T-helper 2 cell (primary cell): ENCODE results near the gene ZNF3.

Experiments used
- DNase-seq, 5 experiments: peaks; one replicate each; pipeline versions ENCODE4 v3.0.0 to v3.0.0-alpha.2; 2012 to 2022

ZNF3 gene

DNA sequence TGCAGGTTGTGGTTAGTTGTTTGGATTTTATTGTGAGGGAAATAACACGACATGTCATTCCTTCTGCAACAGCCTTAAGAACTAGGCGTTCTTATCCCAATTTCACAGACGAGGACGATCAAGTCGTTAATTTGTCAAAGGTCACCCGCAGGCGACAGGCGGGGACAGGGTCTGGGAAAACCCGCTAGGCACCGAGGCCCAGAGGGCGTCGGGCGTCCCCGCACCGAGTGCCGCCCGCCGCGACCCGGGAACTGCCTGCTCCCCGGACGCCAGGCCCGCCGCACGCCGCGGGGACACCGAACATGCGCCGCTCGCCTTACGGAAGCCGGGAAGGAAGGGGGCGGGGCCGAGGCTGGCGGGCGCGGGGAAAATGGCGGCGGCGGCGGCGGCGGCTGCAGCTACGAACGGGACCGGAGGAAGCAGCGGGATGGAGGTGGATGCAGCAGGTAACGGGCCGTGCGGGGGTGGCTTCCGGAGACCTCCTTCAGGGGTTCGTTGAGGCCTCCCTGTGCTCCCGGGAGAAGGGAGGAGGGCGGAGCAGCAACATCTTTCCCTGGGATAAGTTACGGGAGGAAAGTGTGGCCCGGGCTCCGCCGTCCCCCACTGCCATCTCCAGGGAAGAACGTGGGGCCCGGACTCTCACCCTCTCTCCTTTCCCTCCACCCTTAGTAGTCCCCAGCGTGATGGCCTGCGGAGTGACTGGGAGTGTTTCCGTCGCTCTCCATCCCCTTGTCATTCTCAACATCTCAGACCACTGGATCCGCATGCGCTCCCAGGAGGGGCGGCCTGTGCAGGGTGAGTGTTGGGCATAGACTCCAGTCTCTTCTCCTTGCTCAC is 7.3 kb upstream of the ZNF3 start, which contains the start of gene COPS6:
Gene COPS6 (plus strand): TSS at position 349 of the 837 bp plus-strand sequence. CDS start 22 bp downstream, at position 371.
- peak; percentile 81 to 89 (median 82) for DNase-seq

DNA sequence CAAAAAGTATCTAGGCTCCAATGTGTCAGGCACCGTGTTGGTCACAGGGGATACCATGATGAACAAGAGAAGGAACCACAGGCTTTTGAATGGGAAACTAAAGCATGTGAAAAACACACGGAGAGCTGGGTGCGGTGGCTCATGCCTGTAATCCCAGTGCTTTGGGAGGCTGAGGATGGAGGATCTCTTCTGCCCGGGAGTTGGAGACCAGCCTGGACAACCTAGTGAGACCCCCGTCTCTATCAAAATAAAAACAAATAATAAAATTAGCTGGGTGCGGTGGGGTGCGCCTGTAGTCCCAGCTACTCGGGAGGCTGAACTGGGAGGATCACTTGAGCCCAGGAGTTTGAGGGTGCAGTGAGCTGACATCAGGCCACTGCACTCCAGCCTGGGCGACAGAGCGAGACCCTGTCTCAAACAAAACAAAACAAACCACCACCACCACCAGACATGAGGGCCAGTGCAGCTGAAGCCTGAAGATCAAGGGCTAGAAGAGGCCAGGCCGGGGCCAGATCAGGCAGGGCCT is 6.6 kb upstream of the ZNF3 start:
- DNase-seq = no peak

DNA sequence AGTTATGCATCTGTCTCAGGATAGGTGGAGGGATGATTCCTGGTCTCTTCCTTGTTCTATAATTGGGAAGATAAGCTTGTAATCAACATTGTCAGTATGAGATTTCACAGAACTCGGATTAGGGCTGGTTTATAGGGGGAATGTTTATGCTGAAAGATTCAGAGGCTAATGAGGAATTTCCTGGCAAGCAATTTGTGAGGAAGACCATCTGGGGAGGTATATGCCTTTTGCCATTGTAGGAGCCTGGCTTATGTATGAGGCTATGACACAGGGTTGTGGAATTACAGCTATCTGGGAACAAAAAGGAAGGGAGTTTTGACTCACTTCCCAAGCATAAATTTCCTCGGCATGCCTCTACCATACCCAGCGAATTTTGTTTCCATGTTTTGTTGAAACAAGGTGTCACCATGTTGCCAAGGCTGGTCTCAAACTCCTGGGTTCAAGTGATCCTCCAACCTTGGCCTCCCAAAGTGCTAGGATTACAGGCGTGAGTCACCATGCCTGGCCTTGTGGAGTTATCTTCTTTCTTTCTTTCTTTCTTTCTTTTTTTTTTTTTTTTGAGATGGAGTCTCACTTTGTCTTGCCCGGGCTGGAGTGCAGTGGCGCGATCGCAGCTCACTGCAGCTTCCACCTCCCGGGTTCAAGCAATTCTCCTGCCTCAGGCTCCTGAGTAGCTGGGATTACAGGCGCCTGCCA is 5.7 kb upstream of the ZNF3 start:
- DNase-seq = no peak

DNA sequence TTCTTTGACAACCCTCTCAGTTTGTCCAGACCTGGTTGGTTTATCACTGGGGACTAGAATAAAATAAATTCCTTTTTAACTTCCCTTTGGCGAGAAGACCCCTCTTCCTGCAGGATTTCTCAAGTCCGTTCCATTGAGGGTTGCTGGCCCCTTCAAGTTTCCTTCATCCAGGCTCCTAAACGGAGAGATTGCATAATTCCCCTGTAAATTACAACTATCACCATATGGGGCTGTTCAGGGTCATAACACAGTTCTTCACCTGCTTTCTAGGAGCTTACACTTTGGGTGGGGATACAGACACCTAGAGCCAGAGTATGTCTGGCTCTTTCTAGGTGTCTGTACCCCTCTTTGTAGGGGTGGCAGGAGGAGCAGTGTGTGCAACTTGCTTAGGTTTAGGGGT is 4.0 kb upstream of the ZNF3 start:
- no peak for DNase-seq

DNA sequence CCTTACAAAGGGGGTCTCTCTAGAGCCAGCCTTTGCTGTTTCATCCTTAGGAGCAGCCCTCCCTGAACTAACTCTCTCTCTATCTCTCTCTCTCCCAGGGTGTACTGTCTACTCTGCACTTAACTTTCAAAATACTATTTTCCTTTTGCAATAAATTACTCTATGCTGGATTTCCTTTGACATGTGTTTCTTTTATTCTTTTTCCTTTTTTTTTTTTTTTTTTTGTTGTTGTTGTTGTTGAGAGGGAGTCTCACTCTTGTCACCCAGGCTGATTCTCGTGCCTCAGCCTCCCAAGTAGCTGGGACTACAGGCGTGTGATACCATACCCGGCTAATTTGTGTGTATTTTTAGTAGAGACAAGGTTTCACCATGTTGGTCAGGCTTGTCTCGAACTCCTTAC is 1.5 kb upstream of the ZNF3 start:
- DNase-seq = no peak

DNA sequence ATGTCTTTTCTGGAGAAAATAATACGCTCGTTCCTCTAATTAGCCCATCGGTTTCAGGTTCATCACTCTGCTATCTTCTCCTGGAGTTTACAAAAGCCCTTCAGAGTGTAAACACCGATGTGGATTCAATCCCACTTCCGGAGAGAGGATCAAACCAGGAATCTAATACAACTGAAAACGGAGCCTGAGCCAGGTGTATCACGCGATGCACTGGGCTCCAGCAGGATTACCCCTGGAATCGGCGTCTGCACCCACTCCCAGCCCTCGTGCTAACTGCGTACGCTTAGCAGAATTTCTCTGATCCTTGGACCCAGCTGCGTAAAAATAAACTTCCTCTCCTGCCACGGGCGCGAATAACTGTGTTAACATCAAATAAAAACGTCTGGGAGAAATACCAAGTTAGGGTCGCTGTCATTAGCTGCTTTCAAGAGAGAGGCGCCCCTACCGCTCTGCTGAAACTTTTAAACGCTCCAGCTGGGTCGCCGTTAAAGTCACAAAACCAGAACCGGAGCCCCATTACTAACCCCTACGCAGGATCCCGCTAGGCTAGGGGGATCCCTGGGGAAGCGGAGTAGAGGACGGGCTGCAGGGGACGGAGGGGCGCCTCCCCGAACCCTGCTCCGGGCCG is 502 bp downstream of the ZNF3 start:
- no peak for DNase-seq

DNA sequence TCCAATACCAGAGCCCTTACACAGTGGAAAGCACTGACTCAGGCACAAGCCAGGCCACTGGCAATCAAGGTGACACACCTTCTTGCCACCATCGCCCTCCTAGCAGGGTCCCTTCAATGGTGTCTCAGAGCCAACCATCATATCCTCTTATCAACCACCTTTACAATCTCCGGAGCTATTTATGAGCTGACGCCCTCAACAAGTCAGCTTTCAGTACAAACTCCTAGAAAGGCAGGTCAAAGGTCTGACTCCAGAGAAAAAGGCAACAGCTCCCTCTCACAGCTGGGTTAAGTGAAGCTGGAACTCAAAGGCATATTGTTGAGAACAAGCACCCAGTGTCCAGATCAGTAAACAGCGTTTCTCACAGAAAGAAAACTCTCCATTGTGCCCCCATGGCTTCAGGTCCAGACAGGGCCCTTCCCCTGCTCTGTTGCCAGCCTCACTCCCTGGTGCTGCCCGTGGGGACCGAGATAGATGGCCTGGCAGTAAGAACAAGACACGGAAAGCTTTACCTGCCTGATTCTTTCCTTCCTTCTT is 2.4 kb downstream of the ZNF3 start:
- no peak for DNase-seq

DNA sequence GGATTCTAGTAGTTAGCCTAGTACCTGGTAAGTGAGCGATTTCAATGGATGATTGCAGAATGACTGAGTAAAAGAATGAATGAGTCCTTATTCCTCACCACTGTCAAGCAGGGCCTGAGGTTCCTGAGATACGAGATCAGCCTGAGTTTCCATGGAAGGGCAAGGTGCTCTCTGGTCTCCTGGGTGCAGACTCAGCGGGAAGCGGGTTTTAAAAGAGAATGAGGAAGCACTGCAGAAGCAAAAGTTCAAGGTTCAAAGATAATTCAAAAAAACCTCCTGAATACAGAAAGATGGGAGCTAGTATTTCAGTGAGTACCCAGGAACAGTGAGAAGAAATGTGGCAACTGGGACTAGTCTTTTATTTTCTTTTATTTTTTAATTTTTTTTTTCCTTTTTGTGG is 4.3 kb downstream of the ZNF3 start:
- DNase-seq = no peak

DNA sequence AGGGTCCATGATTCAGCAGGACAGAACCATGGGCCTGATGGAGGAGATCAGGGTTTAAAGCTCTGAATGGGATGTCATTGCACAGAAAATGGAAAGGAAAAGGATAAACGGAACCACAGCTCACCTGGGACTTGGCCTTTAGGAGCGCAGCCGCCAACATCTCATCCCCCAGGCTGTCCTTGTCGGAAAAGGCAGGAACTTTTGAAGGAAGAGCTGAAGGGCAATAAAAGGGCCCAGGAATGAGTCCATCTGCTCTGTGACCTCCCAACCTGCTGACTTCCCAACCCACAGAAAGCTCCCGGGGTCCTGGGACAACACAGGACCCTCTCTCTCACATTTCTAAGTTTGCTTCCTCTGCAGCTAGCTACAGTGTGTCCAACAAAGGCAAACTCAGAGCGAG is 6.1 kb downstream of the ZNF3 start:
- no peak for DNase-seq

DNA sequence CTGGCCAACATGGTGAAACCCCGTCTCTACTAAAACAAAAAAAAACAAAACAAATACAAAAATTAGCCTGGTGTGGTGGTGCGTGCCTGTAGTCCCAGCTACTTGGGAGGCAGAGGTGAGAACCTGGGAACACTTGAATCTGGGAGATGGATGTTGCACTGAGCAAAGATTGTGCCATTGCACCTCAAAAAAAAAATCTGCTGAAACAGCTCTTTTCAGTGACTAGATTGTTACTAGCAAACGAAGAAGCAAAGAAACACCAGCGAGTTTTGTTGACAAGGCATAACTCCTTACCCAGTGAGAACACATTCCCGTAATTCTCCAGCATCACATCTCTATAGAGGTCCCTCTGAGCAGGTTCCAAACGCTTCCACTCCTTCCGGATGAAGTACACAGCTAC is 6.7 kb downstream of the ZNF3 start:
- DNase-seq = no peak

DNA sequence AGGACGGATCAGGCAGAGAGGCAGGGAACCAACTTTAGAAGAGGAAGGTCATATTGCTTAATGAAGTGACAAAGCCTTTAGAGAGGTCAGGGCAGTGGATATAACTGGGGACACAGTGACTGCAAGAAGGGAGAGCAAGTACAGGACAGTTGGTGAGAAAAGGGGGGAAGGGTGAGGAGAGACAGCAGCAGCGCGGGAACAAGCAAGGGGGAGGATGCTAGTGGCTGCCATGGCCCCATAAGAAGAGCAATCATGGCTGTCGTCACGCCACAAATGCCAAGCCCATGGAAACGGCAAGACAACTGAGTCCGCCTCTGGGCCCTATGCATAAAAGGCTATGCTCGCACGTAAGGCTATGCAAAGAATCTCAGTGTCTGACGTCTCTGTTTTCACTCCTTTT is 9.1 kb downstream of the ZNF3 start:
- DNase-seq = no peak

DNA sequence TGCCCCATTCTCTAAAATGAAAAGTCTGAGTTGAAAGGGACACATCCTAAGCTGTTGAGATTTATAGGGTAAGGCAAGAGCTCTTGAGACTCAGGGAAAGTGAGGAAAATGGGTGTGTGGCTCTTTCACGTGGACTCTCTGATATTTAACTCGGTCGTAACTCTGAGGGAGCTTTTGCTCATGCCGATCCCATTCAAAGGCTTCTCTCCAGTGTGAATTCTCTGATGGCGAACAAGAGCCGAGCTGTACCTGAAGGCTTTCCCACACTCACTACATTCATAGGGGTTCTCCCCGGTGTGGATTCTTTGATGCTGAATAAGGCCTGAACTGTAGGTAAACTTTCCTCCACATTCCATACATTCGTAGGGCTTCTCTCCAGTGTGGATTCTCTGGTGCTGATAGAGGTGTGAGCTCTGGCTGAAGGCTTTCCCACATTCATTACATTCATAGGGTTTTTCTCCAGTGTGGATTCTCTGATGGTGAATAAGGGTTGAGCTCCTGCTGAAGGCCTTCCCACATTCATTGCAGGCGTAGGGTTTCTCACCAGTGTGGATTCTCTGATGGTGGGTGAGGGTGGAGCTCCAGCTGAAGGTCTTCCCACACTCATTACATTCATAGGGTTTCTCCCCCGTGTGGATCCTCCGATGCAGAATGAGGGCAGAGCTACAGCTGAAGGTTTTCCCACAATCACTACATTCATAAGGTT is 10.4 kb downstream of the ZNF3 start:
- no peak for DNase-seq

DNA sequence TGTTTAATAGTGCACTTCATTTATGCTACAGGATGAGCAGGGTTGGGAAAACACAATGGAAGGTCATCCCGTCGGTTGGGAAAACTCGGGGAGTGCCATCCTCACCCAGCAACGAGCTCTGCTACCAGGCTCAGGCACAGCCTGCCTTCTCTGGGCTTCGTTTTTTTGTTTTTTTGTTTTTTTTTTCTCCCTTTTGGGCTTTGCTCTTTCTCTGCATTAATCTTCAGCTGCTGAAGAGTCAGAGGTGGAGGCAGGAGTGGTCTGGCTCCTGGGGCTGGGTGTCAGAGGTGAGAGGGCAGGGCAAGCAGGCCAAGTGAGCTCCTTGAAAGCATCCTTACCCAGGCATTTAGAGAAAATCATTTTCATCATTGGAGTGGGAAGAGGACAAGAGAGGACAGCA is 11.5 kb downstream of the ZNF3 start:
- no peak for DNase-seq

DNA sequence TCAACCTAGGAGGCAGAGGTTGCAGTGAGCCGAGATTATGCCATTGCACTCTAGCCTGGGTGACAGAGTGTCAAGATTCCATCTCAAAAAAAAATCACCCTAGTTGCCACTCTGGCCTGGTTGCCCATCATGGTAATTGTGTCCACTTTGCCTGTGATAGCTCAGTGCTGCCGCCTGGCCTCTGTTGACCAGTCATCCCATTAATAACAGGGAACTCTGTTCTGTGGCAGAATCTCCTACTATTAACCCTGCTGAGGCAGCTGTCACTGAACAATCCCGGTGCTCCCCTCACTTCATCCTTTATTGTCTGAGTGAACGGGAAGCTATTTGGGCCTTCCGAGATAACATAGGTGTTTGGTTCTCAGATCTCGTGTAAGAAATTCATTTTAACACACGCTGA is 14.6 kb downstream of the ZNF3 start:
- no peak for DNase-seq

DNA sequence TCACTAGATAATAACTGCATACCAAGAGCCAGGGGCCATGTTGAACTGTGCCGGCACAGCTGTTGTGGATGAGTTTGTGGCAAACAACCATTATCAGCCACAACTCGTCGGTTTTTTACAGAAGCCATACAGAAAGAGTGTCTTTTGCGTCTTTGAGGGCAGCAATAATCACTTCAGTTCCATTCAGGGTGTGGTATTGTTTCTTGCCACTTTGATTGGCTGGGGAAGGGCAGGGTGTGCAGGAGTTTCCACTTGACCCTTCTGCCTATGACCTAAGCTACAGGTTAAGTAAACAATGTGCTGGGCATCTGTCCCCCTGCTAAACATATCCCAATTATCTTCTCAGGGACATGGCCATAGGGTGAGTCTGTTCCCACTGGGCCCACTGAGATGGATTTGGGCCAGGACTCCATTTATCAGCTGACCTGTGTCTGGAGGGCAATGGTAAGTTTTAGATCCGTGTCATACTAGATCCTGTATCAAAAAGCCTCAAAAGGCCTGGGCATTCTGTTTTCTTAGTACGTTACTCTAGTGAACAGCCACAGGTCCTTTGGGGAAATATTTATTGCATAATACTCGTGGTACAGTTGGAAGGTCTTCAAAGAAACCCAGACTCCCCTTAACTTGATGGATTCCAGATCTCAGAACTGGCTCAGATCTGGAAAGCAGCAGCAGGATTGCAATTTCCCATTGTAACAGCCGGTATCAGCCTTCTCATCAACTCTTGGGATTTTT is 15.9 kb downstream of the ZNF3 start:
- no peak for DNase-seq

DNA sequence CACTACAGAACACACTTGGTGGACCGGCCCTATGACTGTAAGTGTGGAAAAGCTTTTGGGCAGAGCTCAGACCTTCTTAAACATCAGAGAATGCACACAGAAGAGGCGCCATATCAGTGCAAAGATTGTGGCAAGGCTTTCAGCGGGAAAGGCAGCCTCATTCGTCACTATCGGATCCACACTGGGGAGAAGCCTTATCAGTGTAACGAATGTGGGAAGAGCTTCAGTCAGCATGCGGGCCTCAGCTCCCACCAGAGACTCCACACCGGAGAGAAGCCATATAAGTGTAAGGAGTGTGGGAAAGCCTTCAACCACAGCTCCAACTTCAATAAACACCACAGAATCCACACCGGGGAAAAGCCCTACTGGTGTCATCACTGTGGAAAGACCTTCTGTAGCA is 17.4 kb downstream of the ZNF3 start:
- no peak for DNase-seq

DNA sequence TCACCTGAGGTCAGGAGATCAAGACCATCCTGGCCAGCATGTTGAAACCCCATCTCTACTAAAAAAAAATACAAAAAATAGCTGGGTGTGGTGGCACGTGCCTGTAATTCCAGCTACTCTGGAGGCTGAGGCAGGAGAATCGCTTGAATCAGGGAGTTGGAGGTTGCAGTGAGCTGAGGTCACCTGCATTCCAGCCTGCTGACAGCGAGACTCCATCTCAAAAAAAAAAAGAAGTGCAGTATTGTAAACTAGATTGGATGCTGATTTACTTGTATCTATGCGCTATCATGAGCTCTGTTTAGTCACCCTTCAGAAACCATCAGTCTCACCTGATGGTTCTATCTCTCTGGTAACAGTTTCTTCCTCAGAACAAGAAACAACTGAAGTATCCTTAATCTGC is 18.1 kb downstream of the ZNF3 start:
- DNase-seq = no peak

DNA sequence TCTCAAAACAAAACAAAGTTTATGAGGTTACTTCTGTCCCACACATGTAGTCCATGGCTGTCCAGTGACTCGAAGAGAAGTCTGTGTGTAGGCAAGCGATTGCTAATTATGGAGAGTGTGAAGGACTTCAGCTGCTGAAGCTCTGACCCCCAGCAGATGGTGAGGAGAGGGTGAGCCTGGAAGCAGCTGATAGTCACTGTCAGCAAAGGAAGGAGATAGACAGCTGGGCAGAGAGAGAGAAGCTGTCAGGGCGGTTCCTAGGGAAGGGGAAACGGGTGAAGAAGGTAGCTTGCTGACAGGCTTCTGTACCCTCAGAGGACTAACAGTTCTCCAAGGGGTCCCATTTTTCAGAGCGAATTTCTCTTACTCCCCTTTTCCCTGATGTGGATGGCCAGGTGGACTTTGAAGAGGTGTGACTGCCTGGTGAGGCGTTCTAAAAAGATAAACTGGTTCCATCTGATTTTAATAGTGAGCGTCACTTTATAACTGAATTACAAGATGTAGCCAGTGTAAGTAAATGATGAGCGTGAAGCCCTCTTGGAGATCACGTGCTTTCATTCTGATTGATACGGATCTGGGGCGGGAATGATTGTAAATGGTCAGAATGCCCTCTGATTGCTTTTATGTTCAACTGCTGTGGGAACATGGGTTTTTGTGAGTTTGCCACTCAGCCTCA is 19.9 kb downstream of the ZNF3 start:
- DNase-seq = no peak

DNA sequence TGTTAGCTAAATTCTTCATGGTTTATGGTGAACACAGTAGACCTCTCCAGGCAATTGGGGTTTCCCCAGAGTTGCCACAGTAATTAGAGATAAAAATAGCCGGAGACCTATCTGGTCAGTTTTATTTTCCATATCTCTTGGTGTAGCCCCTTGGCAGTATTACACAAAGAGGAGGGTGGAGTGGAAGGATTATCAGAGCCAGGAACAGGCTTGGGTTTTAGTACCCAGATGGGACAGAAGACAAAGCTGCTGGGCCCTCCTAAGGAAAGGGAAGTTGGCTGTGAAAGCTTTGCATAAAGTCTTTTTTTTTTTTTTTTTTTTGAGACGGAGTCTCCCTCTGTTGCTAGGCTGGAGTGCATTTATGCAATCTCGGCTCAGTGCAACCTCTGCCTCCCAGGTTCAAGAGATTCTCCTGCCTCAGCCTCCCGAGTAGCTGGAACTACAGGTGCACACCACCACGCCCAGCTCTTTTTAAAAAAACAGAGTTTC is 22.2 kb downstream of the ZNF3 start:
- DNase-seq = no peak

DNA sequence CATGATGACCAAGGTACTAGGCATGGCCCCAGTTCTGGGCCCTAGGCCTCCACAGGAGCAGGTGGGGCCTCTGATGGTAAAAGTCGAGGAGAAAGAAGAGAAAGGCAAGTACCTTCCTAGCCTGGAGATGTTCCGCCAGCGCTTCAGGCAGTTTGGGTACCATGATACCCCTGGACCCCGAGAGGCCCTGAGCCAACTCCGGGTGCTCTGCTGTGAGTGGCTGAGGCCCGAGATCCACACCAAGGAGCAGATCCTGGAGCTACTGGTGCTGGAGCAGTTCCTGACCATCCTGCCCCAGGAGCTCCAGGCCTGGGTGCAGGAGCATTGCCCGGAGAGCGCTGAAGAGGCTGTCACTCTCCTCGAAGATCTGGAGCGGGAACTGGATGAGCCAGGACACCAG is 24.5 kb downstream of the ZNF3 start:
- no peak for DNase-seq

DNA sequence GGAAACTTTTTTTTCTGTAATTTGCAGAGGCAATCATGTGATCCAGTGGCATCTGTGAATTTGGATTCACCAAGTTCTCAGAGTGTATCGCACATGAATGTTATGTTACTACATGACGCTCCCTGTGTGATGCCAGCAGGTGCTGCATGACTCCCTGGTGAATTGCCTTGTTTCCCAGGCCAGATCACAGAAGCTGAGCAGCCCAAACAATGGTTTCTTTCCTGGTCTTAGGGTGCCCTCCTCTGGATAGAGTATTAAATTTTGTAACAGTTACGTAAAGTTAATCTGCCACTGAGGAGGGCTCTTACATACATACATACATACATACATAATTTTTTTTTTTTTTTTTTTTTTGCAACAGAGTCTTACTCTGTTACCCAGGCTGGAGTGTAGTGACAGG is 28.3 kb downstream of the ZNF3 start:
- peak in 2 of 5 experiments; percentile 12 to 46 for DNase-seq
